Measurements from ENCODE around the gene GPC2.
"Not testable (repeated sequence)": the region's sequence is repeated elsewhere in the genome, so short reads cannot be mapped to it uniquely, and the experiment has no call there.

GPC2 gene

GRCh38 chr7:100177045-100178001 lies at the start of gene GPC2, which contains the start of gene STAG3:
TSS of gene GPC2 (minus strand) at chr7:100177381. CDS start at chr7:100177199, 182 bp downstream.
TSS of gene STAG3 (plus strand) at chr7:100177918. CDS start at chr7:100180557, 2,639 bp downstream.
- in situ Hi-C loops (cut with HindIII; ENCODE audit: low sequenced_read_pairs): no loop called here

DNA sequence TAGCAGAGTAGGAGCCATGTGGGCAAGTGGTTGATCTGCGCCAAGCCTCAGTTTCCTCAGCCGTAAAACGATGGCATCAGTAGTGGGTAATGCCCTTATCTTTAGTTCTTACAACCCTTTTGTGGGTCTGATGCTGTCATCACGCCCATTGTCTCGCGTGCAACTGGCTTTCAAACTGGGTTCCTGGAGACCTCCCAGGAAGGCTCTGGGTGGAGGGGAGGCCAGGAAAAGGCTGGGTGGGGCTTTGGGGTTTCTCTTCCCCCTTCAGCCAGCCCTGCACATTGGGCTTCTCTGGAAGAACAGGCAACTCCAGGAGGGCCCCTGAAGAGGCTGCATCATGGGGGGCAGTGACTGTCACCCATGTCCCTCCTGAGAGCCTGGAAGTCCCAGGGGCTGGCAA lies 47.7 kb upstream of the GPC2 start:
- H3K4me3 ChIP-seq (ENCODE audit: low read depth, low read length); in situ Hi-C loops (cut with HindIII; ENCODE audit: low sequenced_read_pairs); DNase-seq (ENCODE audit: low read depth, low spot score): not testable (repeated sequence)

More at GRCh38 chr7:100177045-100178001, at the start of gene GPC2, which contains the start of gene STAG3:
- TF ChIP-seq CTCF (IDR thresholded peaks at IDR 0.05; ENCODE audit: low read depth, low read length): no peak
- H3K4me3 ChIP-seq (ENCODE audit: low read depth, low read length): peak within 1 kb of the TSS; percentile 91
- DNase-seq (ENCODE audit: low read depth, low spot score): peak; percentile 98

DNA sequence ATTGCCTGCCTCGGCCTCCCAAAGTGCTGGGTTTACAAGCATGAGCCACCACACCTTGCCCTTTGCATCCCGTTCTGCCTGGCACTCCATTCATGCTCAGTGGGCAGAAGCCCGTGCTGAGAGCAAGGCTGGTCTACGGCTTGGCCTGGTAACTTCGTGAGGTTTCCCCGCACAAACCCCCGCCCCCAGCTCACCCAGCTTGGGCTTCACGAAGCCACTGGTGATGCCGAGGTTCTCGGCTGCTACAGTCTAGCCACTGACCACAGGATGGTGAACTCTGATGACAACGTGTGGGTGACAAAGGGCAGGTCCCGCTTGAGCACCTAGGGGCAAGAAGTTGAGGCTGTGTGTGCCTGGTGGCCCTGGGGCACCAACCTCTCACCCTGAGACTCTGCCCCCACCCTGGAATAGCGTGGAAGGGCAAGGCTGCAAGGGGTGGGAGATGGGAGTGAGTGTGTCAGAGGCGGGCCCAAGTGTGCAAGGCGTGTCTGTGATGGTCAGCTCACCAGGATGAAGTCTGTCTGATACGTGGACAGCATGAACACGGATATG lies 46.3 kb upstream of the GPC2 start:
- in situ Hi-C loops (cut with HindIII; ENCODE audit: low sequenced_read_pairs); DNase-seq (ENCODE audit: low read depth, low spot score); H3K4me3 ChIP-seq (ENCODE audit: low read depth, low read length): not testable (repeated sequence)

DNA sequence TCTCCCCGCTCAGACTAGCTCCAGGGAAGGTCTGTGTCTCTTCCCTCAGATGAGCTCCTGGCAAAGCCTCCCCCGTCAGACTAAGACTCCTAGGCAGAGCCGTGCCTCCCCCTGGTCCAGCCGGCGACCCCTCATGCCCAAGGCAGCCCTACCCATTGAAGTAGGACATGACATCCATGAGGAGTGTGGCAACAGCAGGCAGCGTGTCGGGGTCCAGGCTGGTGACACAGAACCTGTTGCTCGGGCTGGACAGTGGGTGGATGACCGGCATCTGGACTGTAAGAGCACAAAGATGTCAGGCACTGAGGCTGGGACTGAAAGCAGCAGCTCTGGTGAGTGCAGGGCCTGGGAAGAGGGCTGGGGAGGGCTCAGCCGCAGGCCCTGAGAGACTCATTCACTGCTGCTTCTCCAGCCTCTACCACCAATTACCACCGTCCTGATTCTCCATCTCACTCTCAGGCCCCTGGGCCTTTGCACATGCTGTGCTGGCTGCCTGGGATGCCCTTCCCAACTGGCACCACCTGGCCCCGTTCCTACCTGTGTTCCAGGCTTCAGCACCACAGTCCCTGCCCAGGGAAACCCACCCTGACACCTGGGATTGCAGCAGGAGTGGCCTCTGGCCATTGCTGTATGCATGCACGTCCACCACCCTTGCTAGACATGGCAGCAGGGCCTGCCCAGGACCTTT lies 45.4 kb upstream of the GPC2 start:
- TF ChIP-seq CTCF (IDR thresholded peaks at IDR 0.05; ENCODE audit: low read depth, low read length): no peak
- in situ Hi-C loops (cut with HindIII; ENCODE audit: low sequenced_read_pairs): no loop called here
- H3K4me3 ChIP-seq (ENCODE audit: low read depth, low read length): no peak overlapping the region
- DNase-seq (ENCODE audit: low read depth, low spot score): no peak

DNA sequence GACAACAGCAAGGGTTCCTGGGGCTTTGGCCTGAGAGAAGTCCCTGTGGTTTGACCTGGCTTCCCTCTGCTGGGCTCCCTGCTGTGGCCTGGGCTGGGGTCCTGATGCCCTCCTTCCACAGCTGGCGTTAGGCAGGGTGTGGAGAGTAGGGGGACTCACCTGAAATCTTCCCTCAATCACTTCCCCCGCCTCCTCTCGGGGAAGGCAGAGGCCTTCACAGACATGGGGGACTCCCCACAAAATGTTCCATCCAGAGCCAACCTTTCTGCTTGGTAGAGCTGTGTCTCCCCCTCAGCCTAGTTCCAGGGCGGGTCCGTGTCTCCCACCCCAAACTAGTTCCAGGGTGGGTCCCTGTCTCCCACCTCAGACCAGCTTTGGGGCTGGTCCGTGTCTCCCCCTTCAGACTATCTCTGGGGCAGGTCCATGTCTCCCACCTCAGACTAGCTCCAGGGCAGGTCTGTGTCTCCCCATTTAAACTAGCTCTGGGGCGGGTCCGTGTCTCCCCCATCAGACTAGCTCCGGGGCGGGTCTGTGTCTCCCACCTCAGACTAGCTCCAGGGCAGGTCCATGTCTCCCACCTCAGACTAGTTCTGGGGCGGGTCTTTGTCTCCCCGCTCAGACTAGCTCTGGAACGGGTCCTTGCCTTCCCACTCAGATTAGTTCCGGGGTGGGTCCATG lies 44.7 kb upstream of the GPC2 start:
- H3K4me3 ChIP-seq (ENCODE audit: low read depth, low read length): no peak overlapping the region
- no peak for DNase-seq (ENCODE audit: low read depth, low spot score)

GRCh38 chr7:100221231-100221718 lies 44.1 kb upstream of the GPC2 start:
- TF ChIP-seq CTCF (IDR thresholded peaks at IDR 0.05; ENCODE audit: low read depth, low read length): no peak
- in situ Hi-C loops (cut with HindIII; ENCODE audit: low sequenced_read_pairs): no loop called here
- no peak for DNase-seq (ENCODE audit: low read depth, low spot score)
- no peak overlapping the region for H3K4me3 ChIP-seq (ENCODE audit: low read depth, low read length)

More for the DNA sequence above, 44.7 kb upstream of the GPC2 start:
- TF ChIP-seq CTCF (IDR thresholded peaks at IDR 0.05; ENCODE audit: low read depth, low read length): no peak
- in situ Hi-C loops (cut with HindIII; ENCODE audit: low sequenced_read_pairs): no loop called here

All from astrocyte of the spinal cord (primary cell).